ENCODE data around the gene EME1.
"Not testable (repeated sequence)": the region's sequence is repeated elsewhere in the genome, so short reads cannot be mapped to it uniquely, and the experiment has no call there.

EME1 gene

DNA sequence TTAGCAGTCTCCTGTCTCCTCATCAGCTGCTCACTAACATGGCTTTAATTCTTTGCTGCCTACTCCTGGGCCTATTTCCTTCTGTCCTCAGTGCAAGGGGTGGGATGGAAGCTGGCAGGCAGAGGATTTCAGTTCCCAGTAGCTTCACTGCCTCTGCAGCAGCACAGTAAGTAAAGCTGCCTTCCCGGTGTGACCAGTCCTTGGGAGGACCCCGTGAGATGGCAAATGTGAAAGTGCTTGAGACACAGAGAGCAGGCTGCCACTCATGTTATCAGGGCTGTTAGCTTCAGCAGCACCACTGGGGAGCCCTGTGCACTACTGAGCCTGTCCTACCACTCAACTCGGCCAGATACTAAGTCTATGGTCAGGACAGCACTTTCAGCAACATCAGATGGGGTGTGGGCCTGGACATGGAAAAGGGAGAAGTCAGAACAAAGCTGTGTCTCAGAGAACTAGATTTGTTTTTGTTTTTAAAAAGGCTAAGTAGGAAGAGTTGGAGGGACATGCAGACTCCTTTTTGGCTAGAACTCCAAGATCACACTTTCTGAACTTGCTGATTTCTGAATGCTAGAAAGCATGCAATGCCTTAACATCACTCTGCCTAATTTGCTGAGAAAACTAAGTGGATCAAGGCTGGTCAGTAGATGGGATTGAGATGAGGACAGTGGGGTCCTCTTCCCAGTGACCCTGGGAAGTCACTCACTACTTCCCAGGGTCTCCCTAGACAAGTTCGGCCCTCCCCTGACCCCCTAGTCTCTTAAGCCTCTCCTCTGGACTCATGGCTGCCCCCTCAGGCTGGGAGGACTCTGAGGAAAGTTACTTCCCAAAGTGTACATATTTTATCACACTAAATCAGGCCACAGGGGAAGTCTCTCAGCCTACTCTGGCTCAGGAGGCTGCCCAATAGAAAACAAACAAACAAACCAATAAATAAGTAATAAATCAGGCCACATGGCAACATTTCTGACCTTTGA lies 54.1 kb downstream of the EME1 start:
- DNase-seq: no peak

- DNase-seq: not testable (repeated sequence)
These were observed 55.1 kb downstream of the EME1 start for GRCh38 chr17:50428126-50428525.

GRCh38 chr17:50428831-50429424 lies 55.9 kb downstream of the EME1 start:
- no peak for DNase-seq

DNA sequence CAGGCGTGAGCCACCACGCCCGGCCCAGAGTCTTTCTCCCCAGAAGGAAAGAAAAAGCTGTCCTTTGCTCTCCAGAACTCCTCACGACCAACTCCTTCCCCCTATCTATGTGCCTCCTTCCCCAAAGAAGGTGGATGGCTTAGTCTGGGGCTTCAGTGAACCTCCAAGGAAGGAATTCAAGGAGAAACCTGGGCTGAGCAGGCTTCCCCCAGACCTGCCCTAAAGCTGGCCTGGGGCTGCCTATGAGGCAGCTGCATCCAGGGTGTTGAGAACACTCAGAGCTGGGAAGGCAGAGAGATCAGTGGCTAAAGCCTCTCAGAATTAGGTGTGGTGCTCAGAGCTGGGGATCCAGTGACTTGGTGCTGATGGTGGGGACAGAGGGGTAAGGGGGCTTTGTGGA lies 56.8 kb downstream of the EME1 start:
- DNase-seq: no peak
